GM18511 (cell line): Measurements from ENCODE around the gene FGGY.
"Not testable (repeated sequence)": the region's sequence is repeated elsewhere in the genome, so short reads cannot be mapped to it uniquely, and the experiment has no call there.

ENCODE experiments used
- ATAC-seq: cut with Tn5 transposase; IDR thresholded peaks from one replicate; pipeline ENCODE4 v1.9.1; 2021; ENCODE audit warnings: mild to moderate bottlenecking, moderate library complexity; ENCODE audit not compliant: unreplicated experiment

The FGGY gene

GRCh38 chr1:59604191-59604590 is 307.3 kb downstream of the FGGY start:
- ATAC-seq, result no peak

GRCh38 chr1:59605184-59605583 is 308.3 kb downstream of the FGGY start:
- no peak for ATAC-seq

- ATAC-seq, result no peak
Measured at GRCh38 chr1:59605761-59606160, 308.9 kb downstream of the FGGY start.

GRCh38 chr1:59609245-59609644 is 312.4 kb downstream of the FGGY start:
- no peak for ATAC-seq

GRCh38 chr1:59610499-59610898 is 313.6 kb downstream of the FGGY start:
- not testable (repeated sequence) for ATAC-seq

GRCh38 chr1:59617434-59617833 is 320.5 kb downstream of the FGGY start:
- no peak for ATAC-seq

- no peak for ATAC-seq
Measured at GRCh38 chr1:59619557-59619956, 322.7 kb downstream of the FGGY start.

GRCh38 chr1:59625384-59625783 is 328.5 kb downstream of the FGGY start:
- ATAC-seq, result no peak

- ATAC-seq, result no peak
Measured at GRCh38 chr1:59631561-59632255, 334.8 kb downstream of the FGGY start.

GRCh38 chr1:59635097-59635496 is 338.2 kb downstream of the FGGY start:
- ATAC-seq, result no peak

GRCh38 chr1:59638231-59638711 is 341.4 kb downstream of the FGGY start:
- ATAC-seq, result no peak

- no peak for ATAC-seq
Measured at GRCh38 chr1:59639266-59639665, 342.4 kb downstream of the FGGY start.

GRCh38 chr1:59640851-59641250 is 344.0 kb downstream of the FGGY start:
- ATAC-seq, result no peak

GRCh38 chr1:59641836-59642235 is 344.9 kb downstream of the FGGY start:
- no peak for ATAC-seq

GRCh38 chr1:59643526-59643925 is 346.6 kb downstream of the FGGY start:
- no peak for ATAC-seq

- no peak for ATAC-seq
Measured at GRCh38 chr1:59645893-59646292, 349.0 kb downstream of the FGGY start.

GRCh38 chr1:59653142-59653958 is 356.5 kb downstream of the FGGY start:
- ATAC-seq, result not testable (repeated sequence)

GRCh38 chr1:59653968-59654367 is 357.1 kb downstream of the FGGY start:
- ATAC-seq, result no peak

GRCh38 chr1:59657873-59658465 is 361.1 kb downstream of the FGGY start:
- no peak for ATAC-seq

GRCh38 chr1:59664166-59664565 is 367.3 kb downstream of the FGGY start:
- no peak for ATAC-seq

GRCh38 chr1:59666106-59666505 is 369.2 kb downstream of the FGGY start:
- no peak for ATAC-seq

GRCh38 chr1:59667020-59667419 is 370.1 kb downstream of the FGGY start:
- ATAC-seq, result no peak
